T-helper 17 cell (primary cell): ENCODE data around the gene HVCN1. TPM values are rescaled to one million over a fixed set of nuclear protein-coding genes. Genes with fewer than 3 reads are reported as not detected.

ENCODE experiments used
- ATAC-seq: fragments of 150-1000 bp; cut with Tn5 transposase; 2 replicates; pipeline ENCODE4 v1.10.0; 2021; ENCODE audit warnings: mild to moderate bottlenecking, moderate library complexity
- DNase-seq, 3 donors: peaks; one replicate each; pipeline versions ENCODE4 v3.0.0 to v3.0.0-alpha.2; 2020 to 2021
- H3K9me3 ChIP-seq: one replicate; pipeline ENCODE4 v1.7.0; 2013; ENCODE audit warnings: low read length, mild to moderate bottlenecking; ENCODE audit not compliant: control insufficient read depth, poor library complexity, severe bottlenecking
- H3K27ac Mint-ChIP-seq: one replicate; pipeline ENCODE4 v1.8.0; 2022; ENCODE audit warnings: mild to moderate bottlenecking, moderate library complexity, mixed read lengths
- H3K27me3 Mint-ChIP-seq: one replicate; pipeline ENCODE4 v1.8.0; 2022; ENCODE audit warnings: mixed read lengths
- H3K36me3 Mint-ChIP-seq: one replicate; pipeline ENCODE4 v1.8.0; 2022; ENCODE audit warnings: low read depth, mixed read lengths
- H3K4me1 Mint-ChIP-seq: one replicate; pipeline ENCODE4 v1.8.0; 2022; ENCODE audit warnings: mild to moderate bottlenecking, mixed read lengths
- H3K4me3 Mint-ChIP-seq: one replicate; pipeline ENCODE4 v1.8.0; 2022; ENCODE audit warnings: mild to moderate bottlenecking, moderate library complexity, mixed read lengths
- total RNA-seq, 4 donors: library from RNA in 2 of 4; stranded (reverse) in 2 of 4; gene quantifications; one replicate each; pipeline ENCODE4 v1.2.3 and lab custom pipeline; 2022 to 2026

Gene HVCN1
- total RNA-seq, 2 donors from 2014 or later = 4.6 to 8.8 TPM

DNA sequence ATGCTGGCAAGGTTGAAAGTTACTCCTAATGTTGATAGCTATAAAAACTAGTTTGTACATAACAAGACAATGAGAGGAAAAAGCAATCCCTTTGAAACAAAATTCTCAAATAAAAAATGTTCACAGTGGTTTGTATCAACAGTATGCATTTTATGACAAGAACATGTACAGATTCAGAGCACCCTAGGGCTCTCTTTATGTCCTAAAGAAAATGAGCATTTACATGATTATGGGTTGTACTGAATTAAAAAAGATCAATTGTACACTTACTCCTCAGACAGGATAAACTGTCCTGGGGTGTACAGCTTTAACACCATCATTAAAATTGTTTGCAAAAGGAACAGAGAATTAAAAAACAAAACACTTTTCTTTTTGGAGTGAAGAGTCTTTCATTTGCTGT is 31.6 kb upstream of the HVCN1 start:
- Mint-ChIP-seq H3K27ac (no peak overlapping the region), H3K27me3 (no peaks in the 10 kb centered on the region), H3K4me1 (peaks cover 7% of the 10 kb centered on the region), H3K4me3 (no peak overlapping the region), H3K36me3 (peaks cover 3% of the 10 kb centered on the region)
- ATAC-seq (no peak), DNase-seq (no peak)
- no peaks in the 10 kb centered on the region for H3K9me3 ChIP-seq

DNA sequence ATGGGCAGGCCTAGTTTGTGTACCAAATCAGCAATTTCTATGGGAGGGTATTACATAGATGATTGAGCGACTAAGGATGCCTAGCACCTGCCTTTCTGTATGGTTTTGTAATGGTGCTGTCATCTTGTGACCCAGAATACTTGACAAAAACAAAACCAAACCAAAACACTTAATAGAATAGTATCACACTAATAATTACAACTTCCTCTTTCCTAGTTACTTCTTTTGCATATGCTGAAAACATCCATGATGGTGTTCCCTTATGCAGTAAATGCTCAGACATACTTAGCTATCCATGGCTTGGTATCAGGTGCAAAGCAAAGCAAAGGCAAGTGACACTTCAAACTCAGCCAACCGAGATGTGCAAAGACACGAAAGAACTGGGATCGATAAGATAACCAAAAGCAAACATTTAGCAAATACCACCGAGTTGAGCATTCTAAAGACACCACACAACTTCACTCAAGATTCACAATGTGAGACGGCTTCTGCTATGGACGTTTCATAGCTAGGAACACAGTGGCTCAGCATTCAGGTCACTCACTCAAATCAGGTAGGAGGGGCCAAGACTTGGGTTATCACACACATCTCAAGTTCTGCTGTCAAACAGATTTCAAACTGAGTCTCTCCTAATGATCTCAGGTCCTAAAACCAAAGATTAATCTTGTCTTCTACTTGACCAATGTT is 29.4 kb upstream of the HVCN1 start:
- H3K27ac Mint-ChIP-seq = peak overlapping the region; percentile 49
- DNase-seq = no peak

DNA sequence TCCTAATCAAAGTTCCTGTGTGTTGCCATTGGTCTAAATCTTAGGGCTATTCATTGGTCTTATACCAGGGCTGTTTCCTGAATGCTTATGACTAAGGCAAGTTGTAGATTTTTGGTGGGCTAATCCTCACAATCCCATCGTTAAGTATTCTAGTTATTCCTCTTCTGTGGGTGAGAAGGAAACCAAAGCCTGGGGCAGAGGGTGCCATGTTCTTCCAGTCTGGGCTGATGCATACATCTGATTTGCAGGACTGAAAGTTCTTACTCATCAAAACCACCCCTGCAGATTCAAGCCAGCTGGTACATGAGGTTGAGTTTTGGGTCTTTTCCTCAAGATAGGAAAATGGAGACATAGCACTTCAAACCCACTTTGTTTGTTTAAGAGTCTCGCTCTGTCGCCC is 28.1 kb upstream of the HVCN1 start:
- Mint-ChIP-seq H3K36me3 (no peaks in the 10 kb centered on the region), H3K27ac (peak overlapping the region; percentile 49), H3K4me1 (no peaks in the 10 kb centered on the region), H3K4me3 (no peak overlapping the region), H3K27me3 (no peaks in the 10 kb centered on the region)
- ATAC-seq (no peak), DNase-seq (no peak)
- H3K9me3 ChIP-seq = no peaks in the 10 kb centered on the region

More for the DNA sequence above, 29.4 kb upstream of the HVCN1 start:
- H3K4me1 Mint-ChIP-seq = peaks cover 3% of the 10 kb centered on the region
- H3K36me3 Mint-ChIP-seq = peaks cover 3% of the 10 kb centered on the region
- no peak overlapping the region for H3K4me3 Mint-ChIP-seq
- H3K27me3 Mint-ChIP-seq = no peaks in the 10 kb centered on the region
- no peak for ATAC-seq
- H3K9me3 ChIP-seq = no peaks in the 10 kb centered on the region

DNA sequence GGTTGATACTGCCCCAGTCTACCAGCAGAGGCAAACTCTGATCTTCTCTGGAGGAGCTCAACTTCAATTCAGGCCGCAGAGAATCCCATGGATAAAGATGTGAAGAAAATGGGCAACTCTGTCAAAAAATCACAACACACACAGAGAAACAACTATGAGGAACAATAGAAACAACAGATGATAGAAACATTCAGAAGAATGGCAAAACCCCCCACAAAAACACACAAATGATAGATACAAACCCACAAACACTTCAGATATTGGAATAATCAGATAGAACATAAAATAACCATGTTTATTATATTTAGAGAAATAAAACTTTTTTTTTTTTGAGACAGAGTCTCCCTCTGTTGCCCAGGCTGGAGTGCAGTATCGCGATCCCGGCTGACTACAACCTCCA is 20.0 kb upstream of the HVCN1 start:
- Mint-ChIP-seq H3K36me3 (no peaks in the 10 kb centered on the region), H3K27ac (no peak overlapping the region), H3K27me3 (no peaks in the 10 kb centered on the region), H3K4me1 (peaks cover 3% of the 10 kb centered on the region), H3K4me3 (no peak overlapping the region)
- H3K9me3 ChIP-seq = no peaks in the 10 kb centered on the region
- DNase-seq = no peak
- no peak for ATAC-seq

DNA sequence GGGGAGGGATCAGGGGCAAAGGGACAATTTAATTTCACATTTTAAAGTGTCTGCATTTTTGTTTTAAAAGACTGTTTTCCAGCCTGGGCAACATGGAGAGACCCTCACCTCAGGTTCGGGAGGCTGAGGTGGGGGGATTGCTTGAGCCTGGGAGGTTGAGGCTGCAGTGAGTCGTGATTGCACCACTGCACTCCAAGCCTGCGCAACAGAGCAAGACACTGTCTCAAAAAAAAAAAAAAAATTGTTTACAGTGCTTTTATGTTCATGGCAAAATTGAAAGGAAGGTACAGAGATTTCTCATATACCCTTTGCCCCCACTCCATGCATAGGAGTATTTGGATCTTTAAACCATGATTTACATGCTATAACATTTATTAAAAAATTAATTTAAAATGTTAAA is 16.4 kb upstream of the HVCN1 start:
- ATAC-seq = no peak
- Mint-ChIP-seq H3K36me3 (no peaks in the 10 kb centered on the region), H3K4me3 (no peak overlapping the region), H3K27ac (peak overlapping the region; percentile 34), H3K27me3 (no peaks in the 10 kb centered on the region), H3K4me1 (peaks cover 3% of the 10 kb centered on the region)
- H3K9me3 ChIP-seq = no peaks in the 10 kb centered on the region
- no peak for DNase-seq

DNA sequence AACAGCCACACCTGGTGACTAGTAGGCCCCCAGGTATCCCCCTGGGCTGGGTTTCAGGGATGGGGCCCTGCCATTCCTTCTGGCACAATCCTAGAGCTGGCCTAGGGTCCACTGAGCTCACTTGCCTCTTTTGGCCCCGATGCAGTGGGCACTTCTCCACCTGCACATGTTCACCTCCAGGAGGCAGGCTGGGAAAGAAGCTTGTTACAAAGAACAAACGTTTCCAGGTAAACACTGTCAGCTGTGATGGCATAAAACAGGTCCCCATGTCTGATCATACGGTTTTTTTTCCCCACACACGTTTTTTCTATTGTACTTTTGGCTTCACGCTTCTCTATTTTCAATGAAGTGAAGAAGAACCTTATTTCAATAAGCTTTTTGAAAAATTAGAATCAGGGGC is 15.8 kb upstream of the HVCN1 start:
- H3K4me3 Mint-ChIP-seq = no peak overlapping the region
- no peak for DNase-seq
- ATAC-seq = peak; percentile 50
- H3K36me3 Mint-ChIP-seq = no peaks in the 10 kb centered on the region
- peak overlapping the region; percentile 34 for H3K27ac Mint-ChIP-seq
- H3K9me3 ChIP-seq = no peaks in the 10 kb centered on the region
- H3K27me3 Mint-ChIP-seq = no peaks in the 10 kb centered on the region
- peaks cover 3% of the 10 kb centered on the region for H3K4me1 Mint-ChIP-seq

DNA sequence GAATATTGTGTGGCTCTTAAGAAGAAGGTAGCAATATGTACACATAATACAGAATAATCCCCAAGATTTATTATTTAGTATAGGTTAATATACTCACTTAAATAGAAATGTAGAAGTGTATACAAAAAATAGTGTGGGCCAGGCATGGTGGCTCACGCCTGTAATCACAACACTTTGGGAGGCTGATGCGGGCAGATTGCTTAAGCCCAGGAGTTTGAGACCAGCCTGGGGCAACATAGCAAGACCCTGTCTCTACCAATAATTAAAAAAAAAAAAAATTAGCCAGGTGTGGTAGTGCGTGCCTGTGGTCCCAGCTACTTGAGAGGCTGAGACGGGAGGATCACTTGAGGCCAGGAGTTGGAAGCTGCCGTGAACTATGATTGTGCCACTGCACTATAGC is 15.3 kb upstream of the HVCN1 start:
- DNase-seq = no peak
- Mint-ChIP-seq H3K4me1 (peaks cover 3% of the 10 kb centered on the region), H3K27ac (no peak overlapping the region), H3K36me3 (no peaks in the 10 kb centered on the region), H3K4me3 (no peak overlapping the region), H3K27me3 (no peaks in the 10 kb centered on the region)
- no peaks in the 10 kb centered on the region for H3K9me3 ChIP-seq
- no peak for ATAC-seq

DNA sequence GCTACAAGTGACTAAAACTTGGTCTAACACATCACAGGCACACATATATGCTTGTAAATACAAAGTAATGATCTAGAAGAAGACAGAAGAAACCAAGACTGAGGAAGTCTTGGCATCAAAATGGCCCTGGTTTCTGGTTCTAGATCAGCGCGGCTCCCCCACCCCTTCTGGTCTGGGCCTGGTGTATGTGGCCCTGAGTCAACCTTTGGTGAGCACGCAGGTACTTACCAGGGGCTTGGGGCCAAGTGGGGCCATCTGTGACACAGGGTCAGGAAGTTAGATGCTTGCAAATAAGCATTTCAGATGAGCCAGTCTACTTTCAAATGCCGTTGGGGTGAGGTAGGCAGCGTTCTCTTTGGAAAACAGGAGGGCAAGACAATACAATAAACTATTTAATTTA is 13.2 kb upstream of the HVCN1 start:
- no peak for DNase-seq
- peaks cover 9% of the 10 kb centered on the region for H3K4me1 Mint-ChIP-seq

DNA sequence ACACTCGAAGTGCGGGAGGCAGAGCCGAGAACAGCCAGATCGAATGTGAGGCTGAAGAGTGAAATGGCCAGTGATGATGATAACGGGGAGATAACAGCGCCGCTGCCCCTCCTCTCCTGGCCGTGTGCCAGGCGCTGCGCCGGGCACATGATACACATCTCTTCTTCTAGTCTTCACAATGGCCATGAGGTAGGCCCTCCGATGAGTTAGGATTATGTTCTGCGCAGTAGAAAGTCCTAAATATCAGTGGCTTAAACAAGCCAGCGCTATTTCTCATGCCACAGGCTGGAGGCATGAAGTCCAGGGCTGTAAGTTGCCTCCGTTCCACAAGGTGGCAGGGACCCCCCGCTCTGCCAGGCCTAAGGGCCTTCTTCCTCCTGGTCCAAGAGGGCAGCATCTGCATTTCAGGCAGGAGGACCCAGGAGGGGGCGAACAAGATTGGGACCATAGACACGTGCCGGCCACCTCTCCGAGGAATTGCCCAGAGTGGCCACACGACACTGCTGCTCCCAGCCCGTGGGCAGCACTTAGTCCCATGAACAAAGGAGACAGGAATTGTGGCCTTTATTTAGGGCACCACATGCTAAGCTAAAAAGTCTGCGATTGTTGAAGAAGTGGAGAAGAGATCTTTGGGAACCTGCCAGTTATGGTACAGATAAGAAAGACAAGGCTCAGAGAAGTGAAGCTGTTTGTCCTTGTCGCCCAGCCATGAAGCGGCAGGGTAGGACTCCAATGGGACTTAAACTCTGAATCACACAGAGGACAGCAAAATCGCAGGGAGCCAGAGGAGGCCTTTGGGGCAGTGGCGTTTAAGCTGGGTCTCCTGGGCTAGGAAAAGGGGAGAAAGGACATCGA is 10.9 kb upstream of the HVCN1 start:
- peak overlapping the region; percentile 31 for H3K4me3 Mint-ChIP-seq
- H3K36me3 Mint-ChIP-seq = no peaks in the 10 kb centered on the region
- no peak overlapping the region for H3K27ac Mint-ChIP-seq
- ATAC-seq (no peak), DNase-seq (no peak)
- peaks cover 16% of the 10 kb centered on the region for H3K4me1 Mint-ChIP-seq
- no peaks in the 10 kb centered on the region for H3K27me3 Mint-ChIP-seq
- H3K9me3 ChIP-seq = no peaks in the 10 kb centered on the region

More for the DNA sequence above, 13.2 kb upstream of the HVCN1 start:
- Mint-ChIP-seq H3K27ac (no peak overlapping the region), H3K27me3 (no peaks in the 10 kb centered on the region), H3K4me3 (no peak overlapping the region), H3K36me3 (no peaks in the 10 kb centered on the region)
- no peak for ATAC-seq
- H3K9me3 ChIP-seq = no peaks in the 10 kb centered on the region

DNA sequence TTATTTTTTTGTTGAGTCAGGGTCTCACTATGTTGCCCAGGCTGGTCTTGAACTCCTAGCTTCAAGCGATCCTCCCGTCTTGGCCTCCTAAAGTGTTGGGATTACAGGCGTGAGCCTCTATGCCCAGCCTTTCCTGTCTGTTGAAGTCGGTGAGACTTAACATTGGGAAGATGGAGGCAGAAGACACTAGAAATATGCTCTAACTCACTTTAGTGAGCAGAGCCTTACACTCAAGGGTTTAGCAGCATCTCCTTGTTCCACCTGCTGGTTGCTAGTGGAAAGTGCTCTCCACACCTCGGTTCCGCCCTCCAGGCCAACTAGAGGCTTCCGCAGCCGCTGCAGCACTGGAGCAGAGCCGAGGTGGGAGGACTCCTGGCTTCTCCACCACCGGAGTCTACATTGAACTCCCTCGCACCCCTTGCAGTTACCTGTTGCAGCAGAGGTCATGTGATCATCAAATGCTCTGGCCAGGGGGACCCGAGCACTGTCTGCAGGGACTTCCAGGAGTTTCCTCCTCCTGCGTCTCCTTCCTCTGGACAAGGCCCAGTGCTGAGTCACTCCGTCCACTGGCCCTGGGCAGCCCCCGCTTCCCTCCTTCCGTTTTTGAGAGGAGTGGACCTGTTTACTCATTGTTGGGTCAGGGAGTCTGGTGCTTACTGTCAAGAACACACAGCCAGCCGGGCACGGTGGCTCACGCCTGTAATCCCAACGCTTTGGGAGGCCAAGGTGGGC is 9.4 kb upstream of the HVCN1 start:
- ATAC-seq = peak; percentile 100
- Mint-ChIP-seq H3K27me3 (no peaks in the 10 kb centered on the region), H3K36me3 (no peaks in the 10 kb centered on the region), H3K4me1 (peaks cover 18% of the 10 kb centered on the region), H3K27ac (no peak overlapping the region), H3K4me3 (peak overlapping the region; percentile 19)
- no peaks in the 10 kb centered on the region for H3K9me3 ChIP-seq
- DNase-seq = peak; percentile 48 to 61 (median 49)

DNA sequence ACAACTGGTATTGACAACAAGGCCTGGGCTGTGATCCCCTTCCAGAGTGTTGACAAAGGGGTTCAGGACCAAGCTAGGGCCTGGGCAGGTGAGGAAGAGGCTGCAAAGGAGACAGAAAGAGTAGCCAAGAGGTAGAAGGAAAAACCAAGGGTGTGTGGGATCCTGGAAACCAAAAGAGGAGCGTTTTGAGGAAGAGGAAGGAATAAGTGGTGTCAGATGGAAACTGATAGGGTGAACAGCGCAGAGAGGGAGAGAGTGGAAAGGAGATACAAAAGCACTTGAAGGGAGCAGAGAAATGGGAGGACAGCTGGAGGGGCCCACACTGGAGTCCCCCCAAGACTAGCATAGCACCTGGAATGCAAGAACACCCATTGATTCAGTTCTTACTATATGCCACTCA is 8.3 kb upstream of the HVCN1 start:
- no peaks in the 10 kb centered on the region for H3K36me3 Mint-ChIP-seq
- H3K27ac Mint-ChIP-seq = no peak overlapping the region
- H3K9me3 ChIP-seq = no peaks in the 10 kb centered on the region
- H3K27me3 Mint-ChIP-seq = no peaks in the 10 kb centered on the region
- H3K4me1 Mint-ChIP-seq = peaks cover 18% of the 10 kb centered on the region
- H3K4me3 Mint-ChIP-seq = peak overlapping the region; percentile 41
- DNase-seq (no peak), ATAC-seq (no peak)

DNA sequence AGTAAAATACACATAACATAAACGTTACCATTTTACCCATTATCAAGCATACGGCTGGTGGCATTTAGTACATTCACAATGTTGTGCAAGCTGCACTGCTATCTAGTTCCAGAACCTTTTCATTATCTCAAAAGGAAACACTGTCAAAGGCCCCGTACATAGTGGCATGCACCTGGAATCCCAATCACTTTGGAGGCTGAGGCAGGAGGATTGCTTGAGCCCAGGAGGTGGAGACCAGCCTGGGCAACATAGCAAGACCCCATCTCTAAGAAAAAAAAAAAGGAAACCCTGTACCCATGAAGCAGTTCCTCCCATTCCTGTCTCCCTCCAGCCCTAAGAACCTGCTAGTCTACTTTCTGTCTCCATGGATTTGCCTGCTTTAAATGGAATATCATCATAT is 7.4 kb upstream of the HVCN1 start:
- H3K9me3 ChIP-seq = no peaks in the 10 kb centered on the region
- no peak overlapping the region for H3K27ac Mint-ChIP-seq
- DNase-seq (no peak), ATAC-seq (no peak)
- H3K4me3 Mint-ChIP-seq = no peak overlapping the region
- H3K27me3 Mint-ChIP-seq = no peaks in the 10 kb centered on the region
- peaks cover 20% of the 10 kb centered on the region for H3K4me1 Mint-ChIP-seq
- H3K36me3 Mint-ChIP-seq = no peaks in the 10 kb centered on the region

DNA sequence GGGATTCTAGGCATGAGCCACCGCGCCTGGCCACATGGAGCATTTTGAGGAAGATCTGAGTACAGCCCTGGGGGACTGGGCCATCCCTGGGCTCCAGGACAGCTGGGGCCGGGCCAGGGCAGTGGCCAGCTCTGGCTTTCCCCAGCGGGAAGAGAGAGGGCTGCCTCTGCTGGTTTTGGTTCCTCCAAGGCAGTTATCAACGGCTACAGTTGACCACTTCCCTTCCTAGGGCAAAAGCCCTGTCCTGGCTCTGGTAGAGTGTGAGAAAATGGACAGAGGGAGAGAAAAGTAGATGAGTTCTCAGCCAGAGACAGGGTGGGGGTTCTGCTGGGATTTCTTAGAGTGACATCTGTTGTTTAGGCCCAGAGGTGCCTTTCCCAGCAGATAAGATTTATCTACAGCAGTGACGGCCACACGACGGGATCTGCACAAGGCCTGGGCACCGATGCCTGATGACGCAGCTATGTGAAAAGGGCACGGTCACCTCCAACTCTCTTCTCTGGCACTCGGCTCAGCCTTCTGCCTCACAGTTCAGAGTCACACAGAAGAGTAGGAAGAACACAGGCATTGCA is 5.5 kb upstream of the HVCN1 start:
- DNase-seq (no peak), ATAC-seq (no peak)
- no peaks in the 10 kb centered on the region for H3K9me3 ChIP-seq
- Mint-ChIP-seq H3K36me3 (no peaks in the 10 kb centered on the region), H3K27me3 (no peaks in the 10 kb centered on the region), H3K4me1 (peaks cover 28% of the 10 kb centered on the region), H3K27ac (no peak overlapping the region), H3K4me3 (no peak overlapping the region)
